WTC11 (cell line): ENCODE data around the gene MXRA7. TPM values are rescaled to one million over a fixed set of nuclear protein-coding genes. Genes with fewer than 3 reads are reported as not detected.

Experiments used
- ATAC-seq: fragments of 200-7000 bp; cut with Tn5 transposase; 2 replicates; pipeline ENCODE4 v1.10.0; 2021; ENCODE audit warnings: mild to moderate bottlenecking, moderate library complexity
- CTCF ChIA-PET: fragments of 300-600 bp; sonication (Branson Sonifier 250); formaldehyde crosslinking; loops from one replicate; lab custom pipeline; 2021; ENCODE audit warnings: antibody characterized with exemption; lab: Charles Lee
- POLR2A ChIA-PET: fragments of 350-600 bp; sonication (Branson Sonifier 250); formaldehyde crosslinking; loops from one replicate; lab custom pipeline; 2021; ENCODE audit warnings: antibody characterized with exemption; lab: Charles Lee
- DNase-seq: peaks from one replicate; pipeline ENCODE4 v3.0.0; 2021; ENCODE audit warnings: low spot score
- H3K27ac Mint-ChIP-seq: 2 replicates; pipeline ENCODE4 v1.8.0; 2021; ENCODE audit warnings: mixed read lengths
- H3K27me3 Mint-ChIP-seq: 2 replicates; pipeline ENCODE4 v1.8.0; 2021; ENCODE audit warnings: low read depth, mild to moderate bottlenecking, moderate library complexity, mixed read lengths
- H3K36me3 Mint-ChIP-seq: 2 replicates; pipeline ENCODE4 v1.8.0; 2021; ENCODE audit warnings: mixed read lengths
- H3K4me1 Mint-ChIP-seq: 2 replicates; pipeline ENCODE4 v1.8.0; 2022; ENCODE audit warnings: mixed read lengths
- H3K4me3 Mint-ChIP-seq: 2 replicates; pipeline ENCODE4 v1.8.0; 2021; ENCODE audit warnings: mild to moderate bottlenecking, moderate library complexity, mixed read lengths
- H3K9me3 Mint-ChIP-seq: 2 replicates; pipeline ENCODE4 v1.8.0; 2021; ENCODE audit warnings: mixed read lengths
- AR ChIP-seq: fragments of 250-450 bp; sonication (Bioruptor Pico); IDR thresholded peaks from 2 replicates; pipeline ENCODE4 v1.9.0; 2021; ENCODE audit warnings: mild to moderate bottlenecking
- CREM ChIP-seq: sonication (generic); formaldehyde crosslinking; IDR thresholded peaks from 2 replicates; pipeline ENCODE4 v1.8.1; 2022; ENCODE audit warnings: mild to moderate bottlenecking, missing genetic modification reagents, moderate library complexity
- E2F4 ChIP-seq: sonication (generic); formaldehyde crosslinking; IDR thresholded peaks from 2 replicates; pipeline ENCODE4 v1.8.1; 2022; ENCODE audit warnings: low read depth, mild to moderate bottlenecking, moderate library complexity, missing genetic modification reagents, borderline replicate concordance
- ETV6 ChIP-seq: sonication (generic); formaldehyde crosslinking; IDR thresholded peaks from 2 replicates; pipeline ENCODE4 v1.8.1; 2022; ENCODE audit warnings: mild to moderate bottlenecking, missing genetic modification reagents
- GTF2I ChIP-seq: fragments of 250-450 bp; sonication (Bioruptor Pico); conservative IDR thresholded peaks from 2 replicates; pipeline ENCODE4 v1.4.0; 2021; ENCODE audit warnings: mild to moderate bottlenecking
- JAZF1 ChIP-seq: fragments of 250-450 bp; sonication (Bioruptor Pico); IDR thresholded peaks from 2 replicates; pipeline ENCODE4 v1.9.0; 2021; ENCODE audit warnings: moderate library complexity, mild to moderate bottlenecking, inconsistent platforms
- KAT7 ChIP-seq: sonication (generic); formaldehyde crosslinking; IDR thresholded peaks from 2 replicates; pipeline ENCODE4 v1.8.1; 2023; ENCODE audit warnings: missing genetic modification reagents, mild to moderate bottlenecking, borderline replicate concordance
- NFE2L1 ChIP-seq: sonication (generic); formaldehyde crosslinking; IDR thresholded peaks from 2 replicates; pipeline ENCODE4 v1.8.1; 2023; ENCODE audit warnings: missing genetic modification reagents
- NFYB ChIP-seq: sonication (generic); formaldehyde crosslinking; conservative IDR thresholded peaks from 2 replicates; pipeline ENCODE4 v1.8.0; 2022; ENCODE audit warnings: low read depth, missing genetic modification reagents
- PRDM15 ChIP-seq: sonication (generic); formaldehyde crosslinking; IDR thresholded peaks from 2 replicates; pipeline ENCODE4 v1.8.0; 2022; ENCODE audit warnings: missing genetic modification reagents
- SMAD3 ChIP-seq: sonication (generic); formaldehyde crosslinking; IDR thresholded peaks from 2 replicates; pipeline ENCODE4 v1.8.0; 2022; ENCODE audit warnings: missing genetic modification reagents, mild to moderate bottlenecking, borderline replicate concordance
- SOX15 ChIP-seq: fragments of 250-450 bp; sonication (Bioruptor Pico); IDR thresholded peaks from 2 replicates; pipeline ENCODE4 v1.9.0; 2021; ENCODE audit warnings: mild to moderate bottlenecking
- TCF7 ChIP-seq: sonication (generic); formaldehyde crosslinking; IDR thresholded peaks from 2 replicates; pipeline ENCODE4 v1.8.0; 2022; ENCODE audit warnings: mild to moderate bottlenecking, low read depth, missing genetic modification reagents, moderate library complexity
- ZBTB43 ChIP-seq: sonication (generic); formaldehyde crosslinking; IDR thresholded peaks from 2 replicates; pipeline ENCODE4 v1.8.1; 2023; ENCODE audit warnings: mild to moderate bottlenecking, missing genetic modification reagents
- ZMAT4 ChIP-seq: fragments of 250-450 bp; sonication (Bioruptor Pico); IDR thresholded peaks from 2 replicates; pipeline ENCODE4 v1.9.0; 2021; ENCODE audit warnings: mild to moderate bottlenecking
- ZNF263 ChIP-seq: sonication (generic); formaldehyde crosslinking; IDR thresholded peaks from 2 replicates; pipeline ENCODE4 v1.8.1; 2022; ENCODE audit warnings: low read depth, mild to moderate bottlenecking, moderate library complexity, missing genetic modification reagents
- ZNF416 ChIP-seq: fragments of 250-450 bp; sonication (Bioruptor Pico); IDR thresholded peaks from 2 replicates; pipeline ENCODE4 v1.9.0; 2021; ENCODE audit warnings: mild to moderate bottlenecking, inconsistent platforms
- total RNA-seq: library from RNA; stranded (reverse); gene quantifications from 3 replicates; pipeline ENCODE4 v1.2.3, GENCODE V29; 2021
- TF ChIP-seq, protein P1 (sequence below): sonication (generic); formaldehyde crosslinking; IDR thresholded peaks from 2 replicates; pipeline ENCODE4 v1.8.1; 2022; ENCODE audit warnings: low read depth, missing genetic modification reagents, borderline replicate concordance
- TF ChIP-seq, protein P2 (sequence below): sonication (generic); formaldehyde crosslinking; IDR thresholded peaks from 2 replicates; pipeline ENCODE4 v1.8.1; 2023; ENCODE audit warnings: mild to moderate bottlenecking, moderate library complexity, missing genetic modification reagents
- TF ChIP-seq, protein P3 (sequence below): fragments of 250-450 bp; sonication (Bioruptor Pico); IDR thresholded peaks from 2 replicates; pipeline ENCODE4 v2.1.2; 2022; ENCODE audit warnings: mild to moderate bottlenecking, moderate library complexity

The MXRA7 gene
- total RNA-seq, 1 experiment from 2014 or later: 46.5 TPM

- TF ChIP-seq E2F4 (no peak), AR (CRISPR knock-in tag) (no peak), ZNF263 (CRISPR knock-in tag) (no peak), ZMAT4 (no peak), ZNF416 (CRISPR knock-in tag) (no peak), KAT7 (no peak), GTF2I (CRISPR knock-in tag) (no peak)
- TF ChIP-seq, protein P1, sequence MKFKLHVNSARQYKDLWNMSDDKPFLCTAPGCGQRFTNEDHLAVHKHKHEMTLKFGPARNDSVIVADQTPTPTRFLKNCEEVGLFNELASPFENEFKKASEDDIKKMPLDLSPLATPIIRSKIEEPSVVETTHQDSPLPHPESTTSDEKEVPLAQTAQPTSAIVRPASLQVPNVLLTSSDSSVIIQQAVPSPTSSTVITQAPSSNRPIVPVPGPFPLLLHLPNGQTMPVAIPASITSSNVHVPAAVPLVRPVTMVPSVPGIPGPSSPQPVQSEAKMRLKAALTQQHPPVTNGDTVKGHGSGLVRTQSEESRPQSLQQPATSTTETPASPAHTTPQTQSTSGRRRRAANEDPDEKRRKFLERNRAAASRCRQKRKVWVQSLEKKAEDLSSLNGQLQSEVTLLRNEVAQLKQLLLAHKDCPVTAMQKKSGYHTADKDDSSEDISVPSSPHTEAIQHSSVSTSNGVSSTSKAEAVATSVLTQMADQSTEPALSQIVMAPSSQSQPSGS (CRISPR knock-in tag): no peak
- TF ChIP-seq, protein P2, sequence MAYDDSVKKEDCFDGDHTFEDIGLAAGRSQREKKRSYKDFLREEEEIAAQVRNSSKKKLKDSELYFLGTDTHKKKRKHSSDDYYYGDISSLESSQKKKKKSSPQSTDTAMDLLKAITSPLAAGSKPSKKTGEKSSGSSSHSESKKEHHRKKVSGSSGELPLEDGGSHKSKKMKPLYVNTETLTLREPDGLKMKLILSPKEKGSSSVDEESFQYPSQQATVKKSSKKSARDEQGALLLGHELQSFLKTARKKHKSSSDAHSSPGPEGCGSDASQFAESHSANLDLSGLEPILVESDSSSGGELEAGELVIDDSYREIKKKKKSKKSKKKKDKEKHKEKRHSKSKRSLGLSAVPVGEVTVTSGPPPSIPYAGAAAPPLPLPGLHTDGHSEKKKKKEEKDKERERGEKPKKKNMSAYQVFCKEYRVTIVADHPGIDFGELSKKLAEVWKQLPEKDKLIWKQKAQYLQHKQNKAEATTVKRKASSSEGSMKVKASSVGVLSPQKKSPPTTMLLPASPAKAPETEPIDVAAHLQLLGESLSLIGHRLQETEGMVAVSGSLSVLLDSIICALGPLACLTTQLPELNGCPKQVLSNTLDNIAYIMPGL (CRISPR knock-in tag): no peak
- TF ChIP-seq, all 79 proteins: peak for 0
These were observed 65.3 kb downstream of the MXRA7 start (continued) for GRCh38 chr17:76645481-76645880.

- ATAC-seq: no peak
- ChIA-PET CTCF (no interaction called here), POLR2A (no interaction called here)
- Mint-ChIP-seq H3K27me3 (no peaks in the 10 kb centered on the region; the same call in 1 of the 2 replicates), H3K9me3 (no peaks in the 10 kb centered on the region), H3K4me1 (peaks cover 11% of the 10 kb centered on the region), H3K4me3 (no peak overlapping the region), H3K27ac (no peak overlapping the region), H3K36me3 (no peaks in the 10 kb centered on the region)
- no peak for DNase-seq
- no peak for TF ChIP-seq JAZF1 (CRISPR knock-in tag)
- TF ChIP-seq SOX15 (CRISPR knock-in tag): no peak
- no peak for TF ChIP-seq ETV6
- TF ChIP-seq, protein P3, sequence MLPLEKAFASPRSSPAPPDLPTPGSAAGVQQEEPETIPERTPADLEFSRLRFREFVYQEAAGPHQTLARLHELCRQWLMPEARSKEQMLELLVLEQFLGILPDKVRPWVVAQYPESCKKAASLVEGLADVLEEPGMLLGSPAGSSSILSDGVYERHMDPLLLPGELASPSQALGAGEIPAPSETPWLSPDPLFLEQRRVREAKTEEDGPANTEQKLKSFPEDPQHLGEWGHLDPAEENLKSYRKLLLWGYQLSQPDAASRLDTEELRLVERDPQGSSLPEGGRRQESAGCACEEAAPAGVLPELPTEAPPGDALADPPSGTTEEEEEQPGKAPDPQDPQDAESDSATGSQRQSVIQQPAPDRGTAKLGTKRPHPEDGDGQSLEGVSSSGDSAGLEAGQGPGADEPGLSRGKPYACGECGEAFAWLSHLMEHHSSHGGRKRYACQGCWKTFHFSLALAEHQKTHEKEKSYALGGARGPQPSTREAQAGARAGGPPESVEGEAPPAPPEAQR (CRISPR knock-in tag): no peak
- TF ChIP-seq PRDM15 (CRISPR knock-in tag): no peak
- TF ChIP-seq CREM (CRISPR knock-in tag): no peak
- no peak for TF ChIP-seq TCF7 (CRISPR knock-in tag)
- TF ChIP-seq, protein P1 (CRISPR knock-in tag): no peak
- no peak for TF ChIP-seq ZBTB43
- no peak for TF ChIP-seq NFYB (CRISPR knock-in tag)
- TF ChIP-seq SMAD3 (CRISPR knock-in tag): no peak
- TF ChIP-seq NFE2L1 (CRISPR knock-in tag): no peak
These were observed 65.8 kb downstream of the MXRA7 start for GRCh38 chr17:76644995-76645394.
